ENCODE results near the gene LRSAM1. TPM values are rescaled to one million over a fixed set of nuclear protein-coding genes. Genes with fewer than 3 reads are reported as not detected.

The LRSAM1 gene
- total RNA-seq, 1 donor from 2014 or later: 19.5 TPM

GRCh38 chr9:127534250-127534906 lies 83.1 kb downstream of the LRSAM1 start:
- no peak for DNase-seq (ENCODE audit: low spot score)

GRCh38 chr9:127534931-127535330 lies 83.6 kb downstream of the LRSAM1 start:
- no peak for DNase-seq (ENCODE audit: low spot score)

DNA sequence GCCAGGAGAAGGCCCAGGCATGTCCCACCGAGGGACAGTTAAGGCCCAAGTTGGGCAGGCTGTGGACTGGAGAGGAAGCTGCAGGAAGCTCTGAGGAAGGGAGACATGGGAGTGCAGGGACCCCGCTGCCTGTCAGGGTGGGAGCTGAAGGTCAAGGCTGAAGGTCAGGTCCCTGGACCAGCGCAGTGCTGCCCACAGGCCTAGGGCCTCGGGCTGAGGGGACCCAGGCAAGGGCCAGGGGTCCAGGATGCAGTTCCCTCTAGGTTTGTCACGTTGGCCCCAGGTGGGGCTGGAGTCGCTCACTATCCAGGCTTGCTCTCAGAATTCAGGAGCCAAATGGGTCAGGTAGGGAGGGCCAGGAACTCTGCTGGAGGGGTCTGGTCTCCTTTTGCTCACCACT lies 84.1 kb downstream of the LRSAM1 start:
- DNase-seq (ENCODE audit: low spot score): no peak

DNA sequence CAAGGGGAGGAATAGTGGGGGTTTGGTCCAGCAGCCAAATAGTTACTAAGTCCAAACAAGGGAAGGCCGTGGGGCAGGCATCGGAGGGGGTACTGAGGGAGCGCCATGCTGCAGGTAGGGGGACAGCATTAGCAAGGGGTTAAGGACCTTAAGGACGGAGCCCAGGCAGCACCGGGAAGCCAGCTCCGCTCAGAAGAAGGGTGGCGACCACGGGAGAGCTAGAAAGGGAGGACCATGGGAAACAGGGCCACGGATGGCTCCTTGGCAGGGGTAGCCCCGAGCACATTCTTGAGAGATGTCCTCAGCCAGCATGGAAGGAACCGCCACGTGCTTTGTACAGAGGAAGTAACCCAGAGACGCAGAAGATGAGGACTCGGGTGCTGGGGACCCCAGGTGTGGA lies 84.5 kb downstream of the LRSAM1 start:
- DNase-seq (ENCODE audit: low spot score): no peak

GRCh38 chr9:127536499-127536898 lies 85.2 kb downstream of the LRSAM1 start:
- DNase-seq (ENCODE audit: low spot score): no peak

DNA sequence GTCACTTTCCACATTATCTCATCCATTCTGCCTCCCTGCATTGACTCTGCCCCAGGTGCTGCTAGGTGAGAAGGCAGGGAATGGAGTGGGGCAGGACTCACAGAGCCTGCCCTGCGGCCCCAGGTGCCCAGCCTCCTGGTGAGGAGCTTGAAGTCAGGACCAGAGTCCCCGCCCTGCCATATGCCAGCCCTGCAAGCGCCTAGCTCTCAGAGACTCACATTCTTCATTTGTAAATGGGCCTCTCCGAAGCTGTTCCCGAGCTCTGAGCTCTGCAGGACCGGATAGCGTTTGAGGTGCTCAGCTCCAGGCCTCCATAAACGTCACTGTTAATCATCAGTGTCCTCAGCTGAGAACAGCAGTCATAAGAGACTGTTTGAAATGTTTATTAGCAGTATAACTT lies 85.7 kb downstream of the LRSAM1 start:
- DNase-seq (ENCODE audit: low spot score): peak; percentile 67

- no peak for DNase-seq (ENCODE audit: low spot score)
These were observed 86.5 kb downstream of the LRSAM1 start for GRCh38 chr9:127537792-127538191.

GRCh38 chr9:127538849-127539258 lies 87.5 kb downstream of the LRSAM1 start:
- DNase-seq (ENCODE audit: low spot score): no peak

GRCh38 chr9:127539259-127539981 lies 88.1 kb downstream of the LRSAM1 start:
- DNase-seq (ENCODE audit: low spot score): no peak

GRCh38 chr9:127539982-127540663 lies 88.8 kb downstream of the LRSAM1 start:
- no peak for DNase-seq (ENCODE audit: low spot score)

- no peak for DNase-seq (ENCODE audit: low spot score)
These were observed 89.3 kb downstream of the LRSAM1 start for GRCh38 chr9:127540664-127541041.

- DNase-seq (ENCODE audit: low spot score): no peak
These were observed 89.9 kb downstream of the LRSAM1 start for GRCh38 chr9:127541176-127541575.

- no peak for DNase-seq (ENCODE audit: low spot score)
These were observed 90.6 kb downstream of the LRSAM1 start for GRCh38 chr9:127541865-127542264.

- no peak for DNase-seq (ENCODE audit: low spot score)
These were observed 91.9 kb downstream of the LRSAM1 start for GRCh38 chr9:127543221-127543620.

DNA sequence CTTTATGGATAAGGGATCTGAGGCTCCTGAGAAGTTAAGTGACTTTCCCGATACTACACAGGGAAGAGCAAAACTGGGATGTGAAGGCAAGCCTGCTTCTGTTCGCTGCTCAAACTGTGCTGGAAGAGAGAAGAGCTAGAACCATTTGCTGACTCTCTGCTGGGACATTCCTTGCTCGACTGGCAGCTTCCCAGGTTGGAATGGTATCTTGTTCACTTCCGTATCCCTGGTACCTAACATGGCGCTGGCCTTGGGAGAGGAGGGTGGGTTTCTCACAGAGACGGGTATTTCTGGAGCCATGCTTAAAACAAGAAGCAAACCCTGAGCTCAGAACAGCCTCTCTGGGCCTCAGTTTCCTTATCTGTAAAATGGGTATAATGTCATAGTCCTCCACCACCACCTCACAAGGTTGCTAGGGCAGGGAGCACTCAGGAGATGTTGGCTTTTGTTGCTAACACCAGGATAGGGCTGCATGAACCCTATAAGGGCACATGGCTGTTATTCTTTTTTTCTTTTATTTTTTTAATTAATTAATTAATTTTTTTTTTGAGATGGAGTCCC lies 92.7 kb downstream of the LRSAM1 start:
- DNase-seq (ENCODE audit: low spot score): no peak

- no peak for DNase-seq (ENCODE audit: low spot score)
These were observed 94.2 kb downstream of the LRSAM1 start for GRCh38 chr9:127545196-127546124.

DNA sequence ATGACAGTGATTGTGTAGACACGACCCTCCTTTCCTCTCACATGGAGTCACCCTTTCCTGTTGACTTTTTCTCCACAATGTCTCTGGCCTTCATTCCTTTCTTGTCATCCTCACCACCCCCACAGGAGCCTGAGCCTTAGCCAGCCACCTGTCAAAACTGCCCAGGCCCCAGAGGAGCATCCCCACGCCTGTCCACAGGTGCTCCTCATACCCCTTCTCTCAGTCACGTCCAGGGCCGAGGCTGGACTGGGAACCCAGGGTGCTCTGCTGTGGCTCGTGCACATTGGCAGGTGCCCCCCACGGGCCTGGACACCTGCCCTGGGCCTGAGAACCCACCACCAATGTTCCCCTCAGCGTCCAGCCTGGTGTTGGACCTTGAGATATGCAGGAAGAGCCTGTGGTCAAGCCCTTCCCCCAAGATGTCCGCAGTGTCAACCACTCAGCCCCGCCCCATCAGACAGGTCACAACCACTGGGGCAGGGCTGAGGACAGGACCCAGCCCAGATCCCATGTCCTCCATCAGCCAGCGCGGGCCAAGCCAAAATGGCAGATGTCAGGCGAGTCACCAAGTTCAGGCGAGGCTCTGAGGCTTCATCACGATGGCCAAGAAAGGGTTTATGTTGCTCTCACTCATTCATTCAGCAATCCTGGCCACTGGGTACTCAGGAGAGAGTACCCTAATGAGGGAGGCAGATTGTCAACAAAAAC lies 95.0 kb downstream of the LRSAM1 start:
- no peak for DNase-seq (ENCODE audit: low spot score)

DNA sequence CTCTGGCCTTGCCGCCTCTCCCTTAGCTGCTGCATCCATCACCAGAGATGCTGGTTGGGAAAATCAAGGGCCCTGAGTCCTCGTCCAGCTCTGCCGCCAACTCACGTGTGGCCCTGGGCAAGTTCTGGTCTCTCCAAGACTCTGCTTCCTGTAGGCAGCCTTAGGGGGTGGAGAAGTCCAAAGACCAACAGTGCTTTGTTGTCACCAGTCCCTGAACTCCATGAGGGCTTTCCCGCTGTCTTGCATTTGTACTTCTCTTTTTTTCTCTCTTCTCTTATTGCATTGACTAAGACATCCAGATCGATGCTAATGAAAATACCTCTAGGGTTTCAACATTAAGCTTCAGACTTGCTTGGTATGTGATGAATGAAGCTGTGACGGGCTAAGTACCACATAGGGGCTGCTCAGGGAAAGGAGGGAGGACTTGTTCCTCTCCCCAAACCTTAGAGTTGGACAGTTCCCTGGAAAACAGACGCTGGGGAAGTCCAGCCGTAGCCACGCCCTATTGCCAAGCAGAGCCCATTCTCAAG lies 97.1 kb downstream of the LRSAM1 start:
- DNase-seq (ENCODE audit: low spot score): no peak

DNA sequence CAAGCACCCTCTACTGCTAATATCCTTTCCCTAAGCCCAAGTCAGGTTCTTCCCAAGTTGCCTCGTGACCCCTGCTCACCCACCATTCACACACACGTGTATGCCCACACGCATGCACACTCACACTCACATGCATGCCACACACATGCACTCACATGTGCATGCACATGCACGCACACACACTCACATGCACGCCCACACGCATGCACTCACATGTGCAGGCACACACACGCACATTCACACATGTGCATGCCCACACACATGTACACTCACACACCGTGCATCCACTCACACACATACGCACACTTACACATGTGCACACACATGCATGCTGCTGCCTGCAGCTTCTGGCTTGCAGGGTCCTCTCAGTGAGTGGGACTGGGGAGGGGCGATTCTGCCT lies 97.9 kb downstream of the LRSAM1 start:
- no peak for DNase-seq (ENCODE audit: low spot score)

GRCh38 chr9:127549751-127550150 lies 98.4 kb downstream of the LRSAM1 start:
- DNase-seq (ENCODE audit: low spot score): no peak

DNA sequence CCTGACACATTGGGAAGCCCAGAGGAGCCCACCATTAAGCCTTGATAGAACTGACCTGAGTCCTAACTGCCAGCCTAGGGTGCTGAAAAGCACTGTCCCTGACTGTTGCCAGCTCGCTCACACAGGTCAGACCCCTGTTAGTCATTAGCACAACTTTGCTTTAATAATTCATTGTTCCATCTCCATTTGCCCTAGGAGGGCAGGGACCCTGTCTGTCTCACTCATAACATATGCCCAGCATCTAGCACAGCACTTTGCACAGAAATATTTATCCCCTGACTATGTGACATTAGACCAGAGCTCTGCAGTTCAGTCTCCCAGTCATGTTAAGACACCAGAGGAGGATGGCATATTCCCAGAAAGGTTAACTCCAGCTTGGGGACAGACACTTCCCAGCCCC lies 99.0 kb downstream of the LRSAM1 start:
- no peak for DNase-seq (ENCODE audit: low spot score)
